H1 (cell line): Measurements from ENCODE around the gene CABCOCO1. TPM values are rescaled to one million over a fixed set of nuclear protein-coding genes. Genes with fewer than 3 reads are reported as not detected.

Experiments used
- CTCF ChIA-PET: fragments of 300-600 bp; sonication (Branson Sonifier 250); formaldehyde crosslinking; loops from one replicate; lab custom pipeline; 2021; ENCODE audit not compliant: partially characterized antibody; lab: Charles Lee
- POLR2A ChIA-PET: fragments of 300-600 bp; sonication (Branson Sonifier 250); formaldehyde crosslinking; loops from one replicate; lab custom pipeline; 2021; ENCODE audit warnings: inconsistent platforms; ENCODE audit not compliant: partially characterized antibody; lab: Charles Lee
- DNase-seq, 2 experiments: peaks; one replicate each; pipeline versions ENCODE4 v3.0.0 to v3.0.0-alpha.2; 2010 to 2022; ENCODE audit warnings: low spot score in 2 of 2, low read depth in 1 of 2, mixed read lengths in 1 of 2
- FAIRE-seq: peaks from 2 replicates; lab custom pipeline; 2011; peaks lifted over from hg19 to GRCh38; lab: Jason Lieb, UNC
- H2AFZ ChIP-seq: 2 replicates; pipeline ENCODE4 v1.8.1; 2012; ENCODE audit warnings: low read length, inconsistent platforms
- H2AK5ac ChIP-seq: 2 replicates; pipeline ENCODE4 v1.6.1; 2013; ENCODE audit warnings: low read depth, low read length
- H2BK120ac ChIP-seq: replicated peaks from 2 replicates; pipeline ENCODE3; 2013; ENCODE audit warnings: low read depth, low read length, inconsistent platforms
- H2BK12ac ChIP-seq: 2 replicates; pipeline ENCODE4 v1.6.1; 2013; ENCODE audit warnings: low read depth, low read length
- H2BK15ac ChIP-seq: 2 replicates; pipeline ENCODE4 v1.6.1; 2013; ENCODE audit warnings: low read length
- H2BK20ac ChIP-seq: 2 replicates; pipeline ENCODE4 v1.6.1; 2013; ENCODE audit warnings: low read length
- H2BK5ac ChIP-seq: 2 replicates; pipeline ENCODE4 v1.6.1; 2013; ENCODE audit warnings: low read depth, low read length
- H3K14ac ChIP-seq: 2 replicates; pipeline ENCODE4 v1.6.1; 2013; ENCODE audit warnings: inconsistent platforms; ENCODE audit not compliant: insufficient read length
- H3K18ac ChIP-seq: 2 replicates; pipeline ENCODE4 v1.6.1; 2013; ENCODE audit warnings: low read length; ENCODE audit errors: extremely low read depth
- H3K23ac ChIP-seq: 2 replicates; pipeline ENCODE4 v1.6.1; 2013; ENCODE audit warnings: inconsistent platforms; ENCODE audit not compliant: insufficient read length
- H3K23me2 ChIP-seq: 2 replicates; pipeline ENCODE4 v1.6.1; 2013; ENCODE audit warnings: low read depth, low read length
- H3K27ac ChIP-seq: 2 replicates; pipeline ENCODE4 v1.6.1; 2011; ENCODE audit warnings: low read depth, low read length, inconsistent platforms
- H3K27me3 ChIP-seq, 4 experiments: replicated peaks in 1 of 4; 1 replicate in 1 of 4; 2 replicates in 3 of 4; pipeline versions ENCODE4 v1.6.1 to v1.8.1; 2011 to 2013; ENCODE audit warnings: low read length in 3 of 4, mild to moderate bottlenecking in 3 of 4, inconsistent platforms in 2 of 4, mixed read lengths in 2 of 4, moderate library complexity in 1 of 4; ENCODE audit not compliant: control insufficient read depth in 3 of 4, insufficient read depth in 3 of 4; ENCODE audit errors: extremely low read depth in 1 of 4
- H3K36me3 ChIP-seq, 4 experiments: 2 replicates each; pipeline versions ENCODE4 v1.6.1 to v1.8.1; 2011 to 2013; ENCODE audit warnings: mild to moderate bottlenecking in 4 of 4, low read length in 3 of 4, moderate library complexity in 2 of 4, control low read depth in 1 of 4, inconsistent platforms in 1 of 4; ENCODE audit not compliant: insufficient read depth in 4 of 4, control insufficient read depth in 2 of 4
- H3K4ac ChIP-seq: replicated peaks from 2 replicates; pipeline ENCODE3; 2013; ENCODE audit warnings: low read length, low read depth, mixed read lengths, inconsistent platforms; ENCODE audit not compliant: insufficient read length
- H3K4me1 ChIP-seq, 4 experiments: replicated peaks in 1 of 4; 1 replicate in 1 of 4; 2 replicates in 3 of 4; pipeline versions ENCODE4 v1.6.1 to v1.8.1; 2011 to 2013; ENCODE audit warnings: low read length in 3 of 4, inconsistent platforms in 2 of 4, mixed read lengths in 1 of 4; ENCODE audit not compliant: insufficient read depth in 4 of 4, control insufficient read depth in 3 of 4
- H3K4me2 ChIP-seq, 2 experiments: 2 replicates each; pipeline versions ENCODE4 v1.6.1 to v1.8.1; 2011 to 2013; ENCODE audit warnings: low read depth in 2 of 2, low read length in 2 of 2, control low read depth in 1 of 2, inconsistent platforms in 1 of 2, mild to moderate bottlenecking in 1 of 2; ENCODE audit not compliant: insufficient read depth in 1 of 2
- H3K4me3 ChIP-seq, 4 experiments: fragments of 200-600, 300-600 bp in 1 of 4; sonication (generic), shearing (Covaris generic), sonication (Bioruptor Twin) in 1 of 4; 2 replicates each; pipeline versions ENCODE4 v1.5.1 to v1.8.1; 2011 to 2016; ENCODE audit warnings: low read length in 4 of 4, low read depth in 3 of 4, control low read depth in 2 of 4, inconsistent platforms in 2 of 4, mild to moderate bottlenecking in 2 of 4, mixed read lengths in 1 of 4, moderate library complexity in 1 of 4; ENCODE audit not compliant: insufficient read depth in 2 of 4; ENCODE audit errors: extremely low read depth in 1 of 4
- H3K56ac ChIP-seq: replicated peaks from 2 replicates; pipeline ENCODE3; 2013; ENCODE audit warnings: low read depth, mild to moderate bottlenecking, mixed read lengths, low read length, inconsistent platforms; ENCODE audit not compliant: insufficient read length
- H3K79me1 ChIP-seq: 2 replicates; pipeline ENCODE4 v1.6.1; 2013; ENCODE audit warnings: low read depth, low read length, control low read depth
- H3K79me2 ChIP-seq, 2 experiments: 2 replicates each; pipeline versions ENCODE4 v1.6.1 to v1.8.1; 2012 to 2013; ENCODE audit warnings: low read length in 2 of 2, mild to moderate bottlenecking in 2 of 2, inconsistent platforms in 1 of 2; ENCODE audit not compliant: insufficient read depth in 2 of 2, control insufficient read depth in 1 of 2
- H3K9ac ChIP-seq, 4 experiments: replicated peaks in 1 of 4; 1 replicate in 1 of 4; 2 replicates in 3 of 4; pipeline versions ENCODE4 v1.6.1 to v1.8.1; 2011 to 2013; ENCODE audit warnings: low read depth in 3 of 4, low read length in 3 of 4, control low read depth in 2 of 4, mild to moderate bottlenecking in 2 of 4, moderate library complexity in 2 of 4, inconsistent platforms in 1 of 4; ENCODE audit errors: extremely low read depth in 1 of 4
- H3K9me3 ChIP-seq, 2 experiments: 2 replicates each; pipeline versions ENCODE4 v1.6.1 to v1.8.1; 2012 to 2013; ENCODE audit warnings: mild to moderate bottlenecking in 2 of 2, moderate library complexity in 2 of 2, control low read depth in 1 of 2, inconsistent platforms in 1 of 2, low read depth in 1 of 2, low read length in 1 of 2, mixed read lengths in 1 of 2; ENCODE audit not compliant: insufficient read depth in 2 of 2
- H4K20me1 ChIP-seq, 2 experiments: replicated peaks in 1 of 2; 2 replicates each; pipeline versions ENCODE3 to v1.8.1; 2011 to 2013; ENCODE audit warnings: inconsistent platforms in 2 of 2, low read length in 2 of 2, mild to moderate bottlenecking in 1 of 2; ENCODE audit not compliant: insufficient read depth in 2 of 2, control insufficient read depth in 1 of 2
- H4K5ac ChIP-seq: 2 replicates; pipeline ENCODE4 v1.6.1; 2013; ENCODE audit warnings: low read length, low read depth, mixed read lengths, inconsistent platforms; ENCODE audit not compliant: insufficient read length
- H4K8ac ChIP-seq: 2 replicates; pipeline ENCODE4 v1.8.0; 2013; ENCODE audit warnings: mild to moderate bottlenecking, moderate library complexity, low read length, inconsistent platforms; ENCODE audit not compliant: insufficient read depth; ENCODE audit errors: extremely low read depth
- H4K91ac ChIP-seq: replicated peaks from 2 replicates; pipeline ENCODE3; 2013; ENCODE audit warnings: low read length, mixed read lengths, inconsistent platforms; ENCODE audit not compliant: insufficient read length
- CREB1 ChIP-seq: IDR thresholded peaks from 2 replicates; pipeline ENCODE4 v1.6.1; 2012; ENCODE audit warnings: inconsistent platforms
- E2F6 ChIP-seq: IDR thresholded peaks from 2 replicates; pipeline ENCODE4 v1.6.1; 2012; ENCODE audit warnings: inconsistent platforms
- GTF2F1 ChIP-seq: IDR thresholded peaks from 2 replicates; pipeline ENCODE4 v1.6.1; 2012; ENCODE audit warnings: low read depth, low read length, improper control_type of control experiment, borderline replicate concordance
- HDAC6 ChIP-seq: IDR thresholded peaks from one replicate; pipeline ENCODE4 v1.7.1; 2012; ENCODE audit warnings: low read depth, mild to moderate bottlenecking, inconsistent platforms, low read length, moderate library complexity
- KDM1A ChIP-seq: fragments of 200-600, 300-600 bp; sonication (generic); IDR thresholded peaks from 2 replicates; pipeline ENCODE4 v1.7.1; 2016; ENCODE audit warnings: mild to moderate bottlenecking, low read length, borderline replicate concordance
- KDM4A ChIP-seq: IDR thresholded peaks from one replicate; pipeline ENCODE4 v1.7.1; 2012; ENCODE audit warnings: low read depth, mild to moderate bottlenecking, moderate library complexity, low read length, inconsistent platforms; ENCODE audit not compliant: severe bottlenecking
- MAFK ChIP-seq: IDR thresholded peaks from 2 replicates; pipeline ENCODE4 v1.6.1; 2012; ENCODE audit warnings: low read depth, mild to moderate bottlenecking, improper control_type of control experiment, low read length
- POLR2A ChIP-seq, 2 experiments: IDR thresholded peaks; 1 replicate in 1 of 2; 2 replicates in 1 of 2; pipeline ENCODE4 v1.6.1; 2011; ENCODE audit warnings: low read depth in 2 of 2, low read length in 2 of 2, mild to moderate bottlenecking in 2 of 2; ENCODE audit errors: control extremely low read depth in 1 of 2
- SP2 ChIP-seq: IDR thresholded peaks from 2 replicates; pipeline ENCODE4 v1.6.1; 2012; ENCODE audit warnings: mild to moderate bottlenecking, low read length, inconsistent platforms
- SRF ChIP-seq: IDR thresholded peaks from 2 replicates; pipeline ENCODE4 v1.6.1; 2011; ENCODE audit warnings: mild to moderate bottlenecking, low read depth, low read length, moderate library complexity
- WGBS, 2 experiments: shearing (Covaris generic) in 1 of 2; methylation state at CpG; one replicate each; pipeline versions ENCODE4 v1.1.6 to v1.1.7; 2013 to 2015; ENCODE audit warnings: low lambda C conversion rate in 2 of 2, mixed read lengths in 2 of 2, inconsistent platforms in 1 of 2, low coverage in 1 of 2, missing lambda C conversion rate in 1 of 2; ENCODE audit not compliant: insufficient replicate concordance in 2 of 2, insufficient coverage in 1 of 2, insufficient read length in 1 of 2; ENCODE audit errors: extremely low coverage in 1 of 2, missing lambda C conversion rate in 1 of 2; 5-methylcytosine and 5-hydroxymethylcytosine counted together
- polyA plus RNA-seq, 7 experiments: library from polyadenylated mRNA; depleted of rRNA in 3 of 7; stranded (reverse) in 5 of 7; unstranded in 2 of 7; fragments of >200 nt in 5 of 7; fragments of 200-250 nt in 2 of 7; gene quantifications; 1 replicate in 5 of 7; 2 replicates in 1 of 7; 4 replicates in 1 of 7; pipeline versions ENCODE4 v1.2.1 to v1.2.3, GENCODE V29; 2011 to 2013; ENCODE audit warnings: missing spikeins in 2 of 7, mixed read lengths in 2 of 7
- total RNA-seq: library from RNA; stranded (reverse); fragmentation: NEBNext Ultra II Directional; extraction: Animal tissue kit (Norgen Biotek cat#: 25700); gene quantifications from 2 replicates; pipeline ENCODE4 v1.2.1, GENCODE V29; 2021
- TF ChIP-seq, protein P1 (sequence below), 3 experiments: IDR thresholded peaks; 1 replicate in 2 of 3; 2 replicates in 1 of 3; pipeline versions ENCODE4 v1.5.1 to v1.6.1; 2011; ENCODE audit warnings: low read length in 3 of 3, mild to moderate bottlenecking in 3 of 3, inconsistent platforms in 2 of 3, low read depth in 1 of 3, moderate library complexity in 1 of 3; ENCODE audit not compliant: insufficient read depth in 1 of 3; ENCODE audit errors: control extremely low read depth in 1 of 3

The CABCOCO1 gene
- total and polyA plus RNA-seq, 2 of the 8 experiments (the other 6 are each of a cell fraction or from before 2014, with no cell fraction given) = not detected

DNA sequence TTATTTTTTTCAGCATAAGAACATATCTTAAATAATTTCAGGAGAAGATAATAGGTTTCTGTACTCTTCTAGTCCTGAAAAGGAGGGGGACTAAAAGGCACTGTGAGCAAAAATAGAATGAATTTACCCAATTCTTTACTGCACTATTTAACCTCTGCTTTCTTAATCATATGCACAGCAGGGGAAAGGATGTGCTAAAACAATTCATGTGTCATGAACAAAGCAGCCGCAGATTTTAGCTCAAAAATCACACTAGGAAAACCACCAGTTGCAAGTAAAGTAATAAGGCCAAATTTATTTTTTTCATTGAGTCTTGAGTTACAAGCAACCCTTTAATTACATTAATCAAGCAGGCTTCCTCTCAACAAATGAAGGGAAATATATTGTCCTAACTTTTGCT lies 80.1 kb downstream of the CABCOCO1 start:
- Histone ChIP-seq H3K36me3 (no peaks in the 10 kb centered on the region), H3K27ac (no peak overlapping the region), H3K27me3 (no peaks in the 10 kb centered on the region), H3K4ac (no peak overlapping the region), H4K20me1 (no peaks in the 10 kb centered on the region), H3K9ac (no peak overlapping the region), H3K79me2 (no peaks in the 10 kb centered on the region), H2BK120ac (no peak overlapping the region), H4K91ac (no peak overlapping the region), H3K14ac (no peak overlapping the region), H2BK15ac (no peak overlapping the region), H3K4me1 (no peaks in the 10 kb centered on the region), H3K18ac (no peak overlapping the region), H3K9me3 (0 out of 4 replicates have a peak, but pooled peaks cover 0 to 4% of the 10 kb centered on the region in 2 experiments), H2BK20ac (no peak overlapping the region), H4K5ac (no peak overlapping the region), H3K4me2 (no peak overlapping the region), H3K23ac (no peak overlapping the region), H2AFZ (no peak overlapping the region), H3K23me2 (no peaks in the 10 kb centered on the region), H3K4me3 (no peak overlapping the region), H3K79me1 (no peaks in the 10 kb centered on the region), H2BK5ac (no peak overlapping the region), H2BK12ac (no peak overlapping the region), H2AK5ac (no peak overlapping the region), H3K56ac (no peak overlapping the region), H4K8ac (no peak overlapping the region)
- DNase-seq (no peak), FAIRE-seq (no peak)
- ChIA-PET POLR2A (no interaction called here), CTCF (interaction anchor here (0.6 to 5.2 kb wide), 6 partner anchors 8 to 782 kb away, joined by 3 to 38 read pairs (median 4); no protein-coding TSS in a partner anchor)
- WGBS, 2 experiments = 95% methylated on average over 1 of the region's 1 CpG; no CpG with 5 or more reads in 1 of the 2 experiments
- no peak for TF ChIP-seq KDM4A
- no peak for TF ChIP-seq E2F6
- TF ChIP-seq MAFK = no peak
- no peak for TF ChIP-seq CREB1
- TF ChIP-seq, protein P1, sequence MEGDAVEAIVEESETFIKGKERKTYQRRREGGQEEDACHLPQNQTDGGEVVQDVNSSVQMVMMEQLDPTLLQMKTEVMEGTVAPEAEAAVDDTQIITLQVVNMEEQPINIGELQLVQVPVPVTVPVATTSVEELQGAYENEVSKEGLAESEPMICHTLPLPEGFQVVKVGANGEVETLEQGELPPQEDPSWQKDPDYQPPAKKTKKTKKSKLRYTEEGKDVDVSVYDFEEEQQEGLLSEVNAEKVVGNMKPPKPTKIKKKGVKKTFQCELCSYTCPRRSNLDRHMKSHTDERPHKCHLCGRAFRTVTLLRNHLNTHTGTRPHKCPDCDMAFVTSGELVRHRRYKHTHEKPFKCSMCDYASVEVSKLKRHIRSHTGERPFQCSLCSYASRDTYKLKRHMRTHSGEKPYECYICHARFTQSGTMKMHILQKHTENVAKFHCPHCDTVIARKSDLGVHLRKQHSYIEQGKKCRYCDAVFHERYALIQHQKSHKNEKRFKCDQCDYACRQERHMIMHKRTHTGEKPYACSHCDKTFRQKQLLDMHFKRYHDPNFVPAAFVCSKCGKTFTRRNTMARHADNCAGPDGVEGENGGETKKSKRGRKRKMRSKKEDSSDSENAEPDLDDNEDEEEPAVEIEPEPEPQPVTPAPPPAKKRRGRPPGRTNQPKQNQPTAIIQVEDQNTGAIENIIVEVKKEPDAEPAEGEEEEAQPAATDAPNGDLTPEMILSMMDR (IDR thresholded peaks at IDR 0.05; ENCODE audit: control extremely low read depth in 1 of 3, insufficient read depth in 1 of 3, low read depth in 1 of 3, low read length in 3 of 3) = no peak
- TF ChIP-seq HDAC6 = no peak
- TF ChIP-seq SP2 = no peak
- no peak for TF ChIP-seq POLR2A (IDR thresholded peaks at IDR 0.05; ENCODE audit: control extremely low read depth in 1 of 2, low read depth in 2 of 2, low read length in 2 of 2)
- no peak for TF ChIP-seq GTF2F1
- TF ChIP-seq SRF = no peak
- no peak for TF ChIP-seq KDM1A
